GM18526 (cell line): ENCODE measurements around the gene ATP6V1B1.

Experiments used
- POLR2A ChIP-seq: IDR thresholded peaks from 3 replicates; pipeline ENCODE4 v1.6.1; 2011; ENCODE audit not compliant: insufficient read length; ENCODE audit errors: extremely low read depth

ATP6V1B1 gene

GRCh38 chr2:70962885-70963878, 27.5 kb downstream of the ATP6V1B1 start:
- no peak for TF ChIP-seq POLR2A

- TF ChIP-seq POLR2A, result no peak
Measured at GRCh38 chr2:70964133-70964532, 28.4 kb downstream of the ATP6V1B1 start.

GRCh38 chr2:70964596-70965386, 29.1 kb downstream of the ATP6V1B1 start:
- no peak for TF ChIP-seq POLR2A

GRCh38 chr2:70965506-70965905, 29.8 kb downstream of the ATP6V1B1 start:
- no peak for TF ChIP-seq POLR2A

GRCh38 chr2:70966681-70967080, 31.0 kb downstream of the ATP6V1B1 start:
- no peak for TF ChIP-seq POLR2A

- TF ChIP-seq POLR2A, result no peak
Measured at GRCh38 chr2:70967189-70967588, 31.5 kb downstream of the ATP6V1B1 start.

- TF ChIP-seq POLR2A, result no peak
Measured at GRCh38 chr2:70974592-70974991, 38.9 kb downstream of the ATP6V1B1 start.

GRCh38 chr2:70975237-70975636, 39.5 kb downstream of the ATP6V1B1 start:
- TF ChIP-seq POLR2A, result no peak

- TF ChIP-seq POLR2A, result no peak
Measured at GRCh38 chr2:70977605-70978205, 42.0 kb downstream of the ATP6V1B1 start.

GRCh38 chr2:70978341-70979179, 42.9 kb downstream of the ATP6V1B1 start, which contains the start of gene ANKRD53:
TSS of gene ANKRD53 (plus strand) at chr2:70978630. CDS start at chr2:70978646, 16 bp downstream.
- TF ChIP-seq POLR2A, result no peak

- TF ChIP-seq POLR2A, result no peak
Measured at GRCh38 chr2:70979180-70979488, 43.4 kb downstream of the ATP6V1B1 start.

- no peak for TF ChIP-seq POLR2A
Measured at GRCh38 chr2:70979626-70980025, 43.9 kb downstream of the ATP6V1B1 start.

- no peak for TF ChIP-seq POLR2A
Measured at GRCh38 chr2:70981421-70981820, 45.7 kb downstream of the ATP6V1B1 start.
